Measurements from ENCODE around the gene OR52R1.

- TF ChIP-seq POLR2AphosphoS5 (IDR thresholded peaks at IDR 0.05; ENCODE audit: borderline replicate concordance, low read depth, low read length) (no peak), EZH2 (IDR thresholded peaks at IDR 0.05) (no peak), FOXP2 (optimal IDR thresholded peaks at IDR 0.05; ENCODE audit: control extremely low read depth, extremely low read length, insufficient read depth) (no peak)
Measured at GRCh38 chr11:4804280-4804679, at the start of gene OR52R1.
